Stimulated activated CD4-positive, alpha-beta T cell treated with anti-CD3 and anti-CD28 coated beads, Interleukin-2, amount 100 ng/mL, for 24 hours (primary cell): ENCODE results near the gene KLRF2.
"Not testable (repeated sequence)": the region's sequence is repeated elsewhere in the genome, so short reads cannot be mapped to it uniquely, and the experiment has no call there.

ENCODE experiments used
- DNase-seq, 2 donors: peaks; one replicate each; pipeline ENCODE4 v3.0.0-alpha.2; 2020

KLRF2 gene

GRCh38 chr12:9881246-9881645, at the start of gene KLRF2:
Gene KLRF2 (plus strand): TSS chr12:9881489. CDS start chr12:9881596, 107 bp downstream.
- DNase-seq, result no peak

GRCh38 chr12:9831720-9832119, 49.6 kb upstream of the KLRF2 start:
- no peak for DNase-seq

GRCh38 chr12:9843407-9843806, 37.9 kb upstream of the KLRF2 start:
- no peak for DNase-seq

- no peak for DNase-seq
These were observed 32.4 kb upstream of the KLRF2 start for GRCh38 chr12:9848899-9849298.

GRCh38 chr12:9851050-9851449, 30.2 kb upstream of the KLRF2 start:
- no peak for DNase-seq

GRCh38 chr12:9851927-9852326, 29.4 kb upstream of the KLRF2 start:
- no peak for DNase-seq

GRCh38 chr12:9856151-9856550, 25.1 kb upstream of the KLRF2 start:
- no peak for DNase-seq

- DNase-seq, result no peak
These were observed 24.4 kb upstream of the KLRF2 start for GRCh38 chr12:9856894-9857293.

GRCh38 chr12:9858135-9858534, 23.2 kb upstream of the KLRF2 start:
- DNase-seq, result no peak

- no peak for DNase-seq
These were observed 16.2 kb upstream of the KLRF2 start for GRCh38 chr12:9864913-9865675.

- no peak for DNase-seq
These were observed 14.4 kb upstream of the KLRF2 start for GRCh38 chr12:9866860-9867269.

GRCh38 chr12:9867531-9867930, 13.8 kb upstream of the KLRF2 start:
- no peak for DNase-seq

- no peak for DNase-seq
These were observed 12.9 kb upstream of the KLRF2 start for GRCh38 chr12:9868311-9868801.

GRCh38 chr12:9868951-9869306, 12.4 kb upstream of the KLRF2 start:
- DNase-seq, result no peak

- DNase-seq, result peak; percentile 19 to 30
These were observed 11.8 kb upstream of the KLRF2 start, which contains the start of gene CLEC2B for GRCh38 chr12:9869307-9870161. Gene CLEC2B (minus strand): TSS chr12:9869354.

GRCh38 chr12:9870286-9870866, 10.9 kb upstream of the KLRF2 start:
- no peak for DNase-seq

- DNase-seq, result no peak
These were observed 9.1 kb upstream of the KLRF2 start for GRCh38 chr12:9872162-9872561.

- DNase-seq, result no peak
These were observed 8.5 kb upstream of the KLRF2 start for GRCh38 chr12:9872742-9873141.

GRCh38 chr12:9876120-9876519, 5.2 kb upstream of the KLRF2 start:
- DNase-seq, result not testable (repeated sequence)

GRCh38 chr12:9880532-9881078, 684 bp upstream of the KLRF2 start:
- DNase-seq, result no peak

GRCh38 chr12:9881988-9882387, 699 bp downstream of the KLRF2 start:
- no peak for DNase-seq

- no peak for DNase-seq
These were observed 1.9 kb downstream of the KLRF2 start for GRCh38 chr12:9883175-9883574.

- DNase-seq, result no peak
These were observed 7.5 kb downstream of the KLRF2 start for GRCh38 chr12:9888665-9889273.
